RCC 7860 (cell line): ENCODE results near the gene C17orf113.

Experiments used
- DNase-seq: peaks from one replicate; pipeline ENCODE4 v3.0.0-alpha.2; 2015; ENCODE audit warnings: low spot score
- FAIRE-seq: peaks from 2 replicates; lab custom pipeline; 2012; peaks lifted over from hg19 to GRCh38; lab: Jason Lieb, UNC

The C17orf113 gene

GRCh38 chr17:42072323-42073187 is 22.2 kb upstream of the C17orf113 start:
- no peak for FAIRE-seq
- no peak for DNase-seq

- FAIRE-seq (no peak), DNase-seq (no peak)
Measured at GRCh38 chr17:42071810-42072209, 21.4 kb upstream of the C17orf113 start.

GRCh38 chr17:42068979-42069378 is 18.6 kb upstream of the C17orf113 start:
- FAIRE-seq, result no peak
- DNase-seq, result no peak

GRCh38 chr17:42067371-42068091 is 17.1 kb upstream of the C17orf113 start:
- FAIRE-seq (no peak), DNase-seq (peak; percentile 12)

- no peak for DNase-seq
- no peak for FAIRE-seq
Measured at GRCh38 chr17:42065201-42065600, 14.8 kb upstream of the C17orf113 start.

GRCh38 chr17:42062681-42063080 is 12.3 kb upstream of the C17orf113 start:
- DNase-seq (no peak), FAIRE-seq (no peak)

- FAIRE-seq (no peak), DNase-seq (no peak)
Measured at GRCh38 chr17:42061646-42062487, 11.5 kb upstream of the C17orf113 start.

- no peak for FAIRE-seq
- no peak for DNase-seq
Measured at GRCh38 chr17:42060231-42060630, 9.8 kb upstream of the C17orf113 start.

GRCh38 chr17:42059815-42060214 is 9.4 kb upstream of the C17orf113 start:
- DNase-seq (no peak), FAIRE-seq (no peak)

- DNase-seq (no peak), FAIRE-seq (no peak)
Measured at GRCh38 chr17:42058063-42058462, 7.7 kb upstream of the C17orf113 start.

- FAIRE-seq (no peak), DNase-seq (no peak)
Measured at GRCh38 chr17:42056635-42057034, 6.2 kb upstream of the C17orf113 start.

- FAIRE-seq, result no peak
- DNase-seq, result no peak
Measured at GRCh38 chr17:42055496-42055895, 5.1 kb upstream of the C17orf113 start.

GRCh38 chr17:42055027-42055426 is 4.6 kb upstream of the C17orf113 start:
- no peak for DNase-seq
- no peak for FAIRE-seq

GRCh38 chr17:42053731-42054500 is 3.5 kb upstream of the C17orf113 start:
- DNase-seq, result no peak
- FAIRE-seq, result no peak

- FAIRE-seq, result no peak
Measured at GRCh38 chr17:42052346-42052877, 2.0 kb upstream of the C17orf113 start.

GRCh38 chr17:42051645-42052044 is 1.2 kb upstream of the C17orf113 start:
- no peak for FAIRE-seq
- no peak for DNase-seq

More at GRCh38 chr17:42052346-42052877, 2.0 kb upstream of the C17orf113 start:
- no peak for DNase-seq

GRCh38 chr17:42051013-42051400 is 606 bp upstream of the C17orf113 start:
- no peak for FAIRE-seq
- no peak for DNase-seq

GRCh38 chr17:42049834-42050392 is 488 bp downstream of the C17orf113 start:
- no peak for DNase-seq

GRCh38 chr17:42047343-42047742 is 3.1 kb downstream of the C17orf113 start:
- DNase-seq, result no peak
- no peak for FAIRE-seq

More at GRCh38 chr17:42049834-42050392, 488 bp downstream of the C17orf113 start:
- FAIRE-seq, result no peak

GRCh38 chr17:42045719-42046118 is 4.7 kb downstream of the C17orf113 start:
- FAIRE-seq, result no peak
- DNase-seq, result no peak
